Right lung (tissue), 5 donors: ENCODE results near the gene ID3. TPM values are rescaled to one million over a fixed set of nuclear protein-coding genes. Genes with fewer than 3 reads are reported as not detected.
"Not testable (repeated sequence)": the region's sequence is repeated elsewhere in the genome, so short reads cannot be mapped to it uniquely, and the experiment has no call there.

Source experiments
- DNase-seq, 2 donors: peaks; one replicate each; pipeline ENCODE4 v3.0.0-alpha.2; 2013
- polyA plus RNA-seq, 5 donors: library from polyadenylated mRNA; unstranded; fragments of 120-200 nt; gene quantifications; one replicate each; pipeline versions ENCODE4 v1.2.1 to v1.2.3, GENCODE V29; 2013; ENCODE audit warnings: inconsistent platforms in 1 of 5, low replicate concordance in 1 of 5; ENCODE audit not compliant: insufficient read length in 5 of 5, insufficient read depth in 1 of 5

Gene ID3
- polyA plus RNA-seq, 5 donors: 156 to 210 (median 168) TPM

- no peak for DNase-seq
Observed at GRCh38 chr1:23591460-23592208, 32.3 kb upstream of the ID3 start.

- DNase-seq: no peak
Observed at GRCh38 chr1:23590058-23590783, 30.9 kb upstream of the ID3 start.

- no peak for DNase-seq
Observed at GRCh38 chr1:23589585-23589986, 30.3 kb upstream of the ID3 start.

- DNase-seq: no peak
Observed at GRCh38 chr1:23588749-23589548, 29.6 kb upstream of the ID3 start.

GRCh38 chr1:23585321-23586022 lies 26.2 kb upstream of the ID3 start:
- DNase-seq: no peak

GRCh38 chr1:23583727-23584126 lies 24.4 kb upstream of the ID3 start:
- not testable (repeated sequence) for DNase-seq

- DNase-seq: no peak
Observed at GRCh38 chr1:23582820-23583219, 23.5 kb upstream of the ID3 start.

GRCh38 chr1:23581219-23581618 lies 21.9 kb upstream of the ID3 start:
- DNase-seq: no peak

- DNase-seq: no peak
Observed at GRCh38 chr1:23578997-23579363, 19.7 kb upstream of the ID3 start.

GRCh38 chr1:23578311-23578996 lies 19.2 kb upstream of the ID3 start:
- DNase-seq: no peak

- DNase-seq: no peak
Observed at GRCh38 chr1:23577056-23578004, 18.0 kb upstream of the ID3 start.

GRCh38 chr1:23576338-23577055 lies 17.2 kb upstream of the ID3 start:
- DNase-seq: no peak

- DNase-seq: no peak
Observed at GRCh38 chr1:23575226-23575810, 16.0 kb upstream of the ID3 start.

GRCh38 chr1:23574265-23574754 lies 15.0 kb upstream of the ID3 start:
- DNase-seq: no peak

GRCh38 chr1:23573574-23574182 lies 14.4 kb upstream of the ID3 start:
- DNase-seq: no peak

- DNase-seq: no peak
Observed at GRCh38 chr1:23571465-23571864, 12.2 kb upstream of the ID3 start.

- DNase-seq: no peak
Observed at GRCh38 chr1:23570001-23570691, 10.8 kb upstream of the ID3 start.
